Upper lobe of right lung (tissue), 1 donor: ENCODE measurements around the gene CDC42EP5. TPM values are rescaled to one million over a fixed set of nuclear protein-coding genes. Genes with fewer than 3 reads are reported as not detected.

ENCODE experiments used
- ATAC-seq: fragments of 200-7000 bp; cut with Tn5 transposase; one replicate; pipeline ENCODE4 v1.9.1; 2020; ENCODE audit warnings: mild to moderate bottlenecking, moderate library complexity
- DNase-seq: peaks from one replicate; pipeline ENCODE4 v3.0.0-alpha.2; 2020
- H3K27ac ChIP-seq: fragments of 200-600 bp; one replicate; pipeline ENCODE4 v1.8.0; 2022
- H3K27me3 ChIP-seq: fragments of 200-600 bp; one replicate; pipeline ENCODE4 v1.8.0; 2022; ENCODE audit warnings: mild to moderate bottlenecking
- H3K36me3 ChIP-seq: fragments of 200-600 bp; one replicate; pipeline ENCODE4 v1.8.0; 2022
- H3K4me1 ChIP-seq: fragments of 200-600 bp; one replicate; pipeline ENCODE4 v1.8.0; 2022
- H3K4me3 ChIP-seq: fragments of 200-600 bp; one replicate; pipeline ENCODE4 v1.8.0; 2022; ENCODE audit warnings: mild to moderate bottlenecking
- H3K9me3 ChIP-seq: fragments of 200-600 bp; one replicate; pipeline ENCODE4 v1.8.0; 2022
- intact Hi-C: fragments of 100-400 bp; cut with DNase I; formaldehyde crosslinking; loops from one replicate; pipeline ENCODE4 v1.11.0; 2022
- total RNA-seq: library from RNA; stranded (reverse); fragmentation: NEBNext Ultra II Directional; extraction: Animal tissue kit (Norgen Biotek cat#: 25700); gene quantifications from one replicate; pipeline ENCODE4 v1.2.1, GENCODE V29; 2021
- TF ChIP-seq, protein P1 (sequence below): fragments of 200-600 bp; IDR thresholded peaks from one replicate; pipeline ENCODE4 v1.8.0; 2022; ENCODE audit warnings: antibody characterized with exemption
- donor health status: DM: no; HTN: yes; CAD: no; lungs with severe emphysema.

The CDC42EP5 gene
- total RNA-seq, 1 donor from 2014 or later, result 38.2 TPM

DNA sequence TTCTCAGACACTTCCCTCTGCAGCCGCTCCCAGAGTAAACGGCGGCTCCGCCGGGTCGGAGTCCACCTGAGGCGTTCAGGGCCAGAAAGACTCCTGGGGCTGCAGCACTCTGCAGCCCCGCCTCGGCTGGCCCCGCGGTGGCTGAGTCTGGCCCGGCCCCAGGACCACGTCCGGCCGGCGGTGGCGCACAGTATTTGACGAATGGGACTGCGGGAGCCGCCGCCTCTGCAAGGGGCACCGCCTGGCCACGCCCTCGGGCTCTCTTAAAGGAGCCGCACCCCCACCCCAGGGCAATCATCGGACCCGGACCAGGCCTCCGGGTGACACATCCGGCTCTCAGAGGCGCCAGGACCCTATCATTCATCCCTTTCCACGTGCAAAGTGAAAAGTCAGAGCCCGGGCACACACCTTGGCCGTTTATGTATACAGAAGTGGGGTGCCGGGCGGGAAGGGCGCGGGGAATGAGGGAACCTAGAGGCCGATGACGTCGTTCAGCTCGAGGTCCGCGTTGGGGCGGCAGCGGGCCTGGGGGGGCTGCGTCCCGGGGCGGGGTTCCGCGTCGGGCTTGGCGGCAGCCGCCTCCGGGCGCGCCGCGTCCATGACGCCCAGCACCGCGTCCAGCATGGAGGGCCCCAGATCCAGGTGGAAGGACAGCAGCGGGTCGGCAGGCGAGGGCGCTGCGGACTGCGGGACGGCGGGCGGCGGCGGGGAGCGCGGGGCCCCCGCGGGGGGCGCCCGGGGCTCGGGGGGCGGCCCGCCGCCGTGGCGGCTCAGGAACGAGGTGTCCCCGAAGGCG is 8.3 kb downstream of the CDC42EP5 start:
- ATAC-seq (peak; percentile 74), DNase-seq (peak; percentile 97)
- Histone ChIP-seq H3K27ac (peak overlapping the region; percentile 98), H3K36me3 (peaks cover 23% of the 10 kb centered on the region), H3K27me3 (peaks cover 11% of the 10 kb centered on the region), H3K9me3 (no peaks in the 10 kb centered on the region), H3K4me1 (peaks cover 28% of the 10 kb centered on the region), H3K4me3 (peak overlapping the region; percentile 71)
- TF ChIP-seq, protein P1, sequence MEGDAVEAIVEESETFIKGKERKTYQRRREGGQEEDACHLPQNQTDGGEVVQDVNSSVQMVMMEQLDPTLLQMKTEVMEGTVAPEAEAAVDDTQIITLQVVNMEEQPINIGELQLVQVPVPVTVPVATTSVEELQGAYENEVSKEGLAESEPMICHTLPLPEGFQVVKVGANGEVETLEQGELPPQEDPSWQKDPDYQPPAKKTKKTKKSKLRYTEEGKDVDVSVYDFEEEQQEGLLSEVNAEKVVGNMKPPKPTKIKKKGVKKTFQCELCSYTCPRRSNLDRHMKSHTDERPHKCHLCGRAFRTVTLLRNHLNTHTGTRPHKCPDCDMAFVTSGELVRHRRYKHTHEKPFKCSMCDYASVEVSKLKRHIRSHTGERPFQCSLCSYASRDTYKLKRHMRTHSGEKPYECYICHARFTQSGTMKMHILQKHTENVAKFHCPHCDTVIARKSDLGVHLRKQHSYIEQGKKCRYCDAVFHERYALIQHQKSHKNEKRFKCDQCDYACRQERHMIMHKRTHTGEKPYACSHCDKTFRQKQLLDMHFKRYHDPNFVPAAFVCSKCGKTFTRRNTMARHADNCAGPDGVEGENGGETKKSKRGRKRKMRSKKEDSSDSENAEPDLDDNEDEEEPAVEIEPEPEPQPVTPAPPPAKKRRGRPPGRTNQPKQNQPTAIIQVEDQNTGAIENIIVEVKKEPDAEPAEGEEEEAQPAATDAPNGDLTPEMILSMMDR, result no peak
- intact Hi-C loops, result no loop called here

DNA sequence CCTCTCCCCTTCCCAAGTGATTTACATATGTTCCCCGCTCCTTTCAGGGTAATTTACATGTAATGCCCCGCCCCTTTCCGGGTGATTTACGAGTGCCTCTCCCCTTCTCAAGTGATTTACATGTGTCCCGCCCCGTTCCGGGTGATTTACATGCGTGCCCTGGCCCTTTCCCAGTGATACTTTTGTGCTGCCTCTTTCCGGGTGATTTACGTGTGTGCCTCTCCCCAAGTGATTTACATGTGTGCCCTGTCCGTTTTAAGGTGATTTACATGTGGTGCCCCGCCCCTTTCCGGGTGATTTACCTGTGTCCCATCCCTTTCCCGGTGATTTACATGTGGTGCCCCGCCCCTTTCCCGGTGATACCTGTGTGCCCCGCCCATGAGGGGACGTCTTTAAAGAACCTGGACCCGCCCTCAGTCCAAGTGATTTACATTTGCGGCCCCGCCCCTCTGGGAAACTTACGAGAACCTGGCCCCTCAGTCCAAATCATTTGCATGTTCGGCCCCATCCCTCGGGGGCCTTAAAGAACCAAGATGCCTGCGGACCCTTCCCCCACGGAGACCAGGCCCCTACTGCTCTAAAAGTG is 9.0 kb downstream of the CDC42EP5 start:
- Histone ChIP-seq H3K27me3 (peaks cover 6% of the 10 kb centered on the region), H3K9me3 (no peaks in the 10 kb centered on the region), H3K4me3 (peak overlapping the region; percentile 71), H3K36me3 (peaks cover 29% of the 10 kb centered on the region), H3K27ac (peak overlapping the region; percentile 98), H3K4me1 (peaks cover 21% of the 10 kb centered on the region)
- intact Hi-C loops, result no loop called here
- DNase-seq, result peak; percentile 96
- TF ChIP-seq, protein P1, result no peak
- peak; percentile 73 for ATAC-seq

DNA sequence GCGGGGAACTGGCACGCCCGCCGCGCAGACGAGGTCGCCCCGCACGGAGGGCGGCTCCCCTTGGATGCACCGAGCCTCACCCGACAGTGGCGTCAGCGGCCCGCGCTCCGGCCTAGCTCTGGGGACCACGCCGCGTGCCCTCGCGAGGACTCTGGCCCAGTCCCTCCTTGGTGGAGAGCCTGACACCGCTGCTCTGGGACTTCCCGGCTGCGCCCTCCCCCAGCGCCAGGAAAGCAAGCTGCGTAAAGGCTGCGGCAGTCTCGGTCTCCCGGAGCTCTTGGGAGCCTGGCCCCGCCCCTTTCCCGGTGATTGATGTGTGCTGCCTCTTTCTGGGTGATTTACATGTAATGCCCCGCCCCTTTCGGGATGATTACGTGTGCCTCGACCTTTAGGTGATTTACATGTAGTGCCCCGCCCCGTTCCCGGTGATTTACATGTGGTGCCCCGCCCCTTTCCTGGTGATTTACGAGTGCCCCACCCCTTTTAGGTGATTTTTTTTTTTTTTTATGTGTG is 9.5 kb downstream of the CDC42EP5 start, which contains the start of gene LENG9:
TSS of gene LENG9 (minus strand) at position 248 of the 513 bp plus-strand sequence. CDS start 252 bp downstream, outside the sequence.
- H3K27me3 ChIP-seq, result peaks cover under 1% of the 10 kb centered on the region
- DNase-seq (peak; percentile 99), ATAC-seq (peak; percentile 80)
- H3K4me1 ChIP-seq, result peaks cover 18% of the 10 kb centered on the region
- H3K4me3 ChIP-seq, result peak within 1 kb of the TSS; percentile 71
- H3K27ac ChIP-seq, result peak within 1 kb of the TSS; percentile 98
- H3K36me3 ChIP-seq, result peaks cover 34% of the 10 kb centered on the region
- intact Hi-C loops, result no loop called here
- H3K9me3 ChIP-seq, result no peaks in the 10 kb centered on the region
- TF ChIP-seq, protein P1, result no peak

DNA sequence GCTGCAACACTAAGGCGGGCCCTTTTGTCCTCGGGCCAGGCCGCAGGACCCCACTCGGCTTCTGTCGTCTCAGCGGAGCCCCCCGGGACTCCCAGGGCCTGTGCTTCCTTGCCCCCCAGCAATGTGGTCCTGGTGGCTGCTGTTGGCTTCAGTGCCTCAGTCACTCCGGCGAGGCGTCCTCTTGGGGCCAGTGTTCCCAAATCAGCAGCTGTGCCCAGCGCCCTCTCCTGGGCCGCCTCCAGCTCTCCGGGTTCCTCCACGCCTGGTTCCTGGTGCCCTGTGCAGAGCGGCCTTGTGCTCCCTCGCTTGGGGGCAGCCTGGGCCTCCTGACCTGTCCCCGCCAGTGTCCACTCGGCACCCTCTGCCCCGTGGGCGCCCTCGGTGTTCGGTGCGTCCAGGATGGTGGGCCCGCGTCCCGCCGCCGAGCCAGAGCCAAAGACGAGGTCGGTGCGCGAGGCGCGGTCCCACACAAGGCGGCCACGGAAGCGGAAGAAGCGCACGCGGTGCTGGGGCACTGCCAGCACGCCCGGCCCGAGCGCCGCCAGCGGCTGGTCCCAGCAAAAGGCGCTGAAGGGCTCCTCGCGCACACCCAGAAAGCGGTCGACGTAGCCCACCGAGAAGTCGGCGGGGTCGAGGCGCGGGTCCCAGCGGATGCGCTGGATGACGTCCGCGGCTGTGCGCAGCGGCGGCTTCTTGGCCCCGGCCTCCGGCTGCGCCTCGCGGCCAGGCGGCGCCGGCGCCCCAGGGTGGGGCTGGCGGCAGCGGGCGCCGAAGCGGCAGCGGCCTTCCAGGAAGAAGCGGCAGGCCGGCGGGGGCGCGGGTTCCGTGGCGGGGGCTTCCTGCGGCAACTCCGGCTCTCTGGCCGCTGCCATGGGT is 10.2 kb downstream of the CDC42EP5 start:
- Histone ChIP-seq H3K9me3 (no peaks in the 10 kb centered on the region), H3K4me3 (peak overlapping the region; percentile 71), H3K27ac (peak overlapping the region; percentile 98), H3K36me3 (peaks cover 41% of the 10 kb centered on the region), H3K4me1 (peaks cover 18% of the 10 kb centered on the region), H3K27me3 (no peaks in the 10 kb centered on the region)
- DNase-seq, result peak; percentile 89
- TF ChIP-seq, protein P1, result peak; percentile 31
- intact Hi-C loops, result no loop called here
- ATAC-seq, result peak; percentile 40

DNA sequence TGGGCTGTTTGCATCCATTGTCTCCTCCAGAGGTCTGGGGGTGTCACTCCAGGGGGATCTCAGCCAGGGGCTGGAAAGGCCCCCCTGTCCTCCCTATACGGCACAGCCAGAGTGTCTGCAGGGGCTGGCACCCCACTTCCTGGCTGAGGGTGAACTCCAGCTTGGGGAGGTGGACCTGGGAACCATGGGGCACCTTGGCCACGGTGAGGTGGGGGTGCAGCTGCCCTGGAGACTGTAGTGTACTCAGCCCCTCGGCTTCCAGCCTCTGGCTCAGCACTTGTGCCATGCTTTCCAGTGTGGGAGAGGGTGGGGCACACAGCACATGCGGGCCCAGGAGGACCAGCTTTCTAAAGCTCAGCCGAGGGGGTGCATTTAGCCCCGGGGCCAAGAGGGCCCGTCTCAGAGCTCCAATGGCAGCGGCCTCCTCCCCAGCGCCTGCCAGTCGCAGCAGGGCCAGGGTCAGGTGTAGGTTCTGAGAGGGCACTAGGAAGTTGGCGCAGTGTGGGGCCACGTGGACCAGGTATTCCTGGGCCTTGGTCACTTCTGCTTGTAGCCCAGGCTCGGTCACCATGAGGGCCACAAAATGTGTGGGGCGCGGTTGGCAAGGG is 10.9 kb downstream of the CDC42EP5 start:
- Histone ChIP-seq H3K4me1 (peaks cover 18% of the 10 kb centered on the region), H3K36me3 (peaks cover 48% of the 10 kb centered on the region), H3K27me3 (no peaks in the 10 kb centered on the region), H3K9me3 (no peaks in the 10 kb centered on the region), H3K4me3 (peak overlapping the region; percentile 71), H3K27ac (peak overlapping the region; percentile 98)
- ATAC-seq (no peak), DNase-seq (no peak)
- intact Hi-C loops, result no loop called here
- TF ChIP-seq, protein P1, result no peak
